ENCODE measurements around the gene EVC2.

The EVC2 gene

GRCh38 chr4:5734853-5735252 lies 26.5 kb upstream of the EVC2 start:
- DNase-seq, result no peak
- H3K79me2 ChIP-seq (ENCODE audit: low read length), result peaks cover 3% of the 10 kb centered on the region; the same call in 1 of the 2 replicates
- H3K4me2 ChIP-seq (ENCODE audit: low read depth, low read length), result no peak overlapping the region
- H3K4me3 ChIP-seq (ENCODE audit: low read length), result no peak overlapping the region
- no peak overlapping the region for H3K9ac ChIP-seq (ENCODE audit: low read length)
- H3K9me3 ChIP-seq (replicated peaks; ENCODE audit: insufficient read depth, low read length), result no peaks in the 10 kb centered on the region
- no peaks in the 10 kb centered on the region; the same call in 1 of the 2 replicates for H3K36me3 ChIP-seq (replicated peaks; ENCODE audit: insufficient read depth, low read length)
- H3K9me2 ChIP-seq (replicated peaks; ENCODE audit: insufficient read depth, low read length), result no peaks in the 10 kb centered on the region
- no peak overlapping the region for H2AFZ ChIP-seq (ENCODE audit: low read length)
- no peaks in the 10 kb centered on the region for H3K27me3 ChIP-seq (replicated peaks; ENCODE audit: insufficient read depth, low read length)
- no peaks in the 10 kb centered on the region for H4K20me1 ChIP-seq (ENCODE audit: insufficient read depth, low read length)
- no peak overlapping the region for H3K27ac ChIP-seq (ENCODE audit: low read length)
- no peaks in the 10 kb centered on the region for H3K4me1 ChIP-seq (ENCODE audit: low read length)
- TF ChIP-seq CTCF (IDR thresholded peaks at IDR 0.05; ENCODE audit: low read length) (no peak), EZH2 (optimal IDR thresholded peaks at IDR 0.05; ENCODE audit: low read depth, low read length) (no peak), EZH2phosphoT487 (IDR thresholded peaks at IDR 0.05; ENCODE audit: low read length) (no peak)
- H3F3A ChIP-seq (ENCODE audit: insufficient read depth, low read length), result no peaks in the 10 kb centered on the region

- H3F3A ChIP-seq (ENCODE audit: insufficient read depth, low read length), result no peaks in the 10 kb centered on the region
- H3K9me2 ChIP-seq (replicated peaks; ENCODE audit: insufficient read depth, low read length), result no peaks in the 10 kb centered on the region
- no peaks in the 10 kb centered on the region for H3K27me3 ChIP-seq (replicated peaks; ENCODE audit: insufficient read depth, low read length)
- no peaks in the 10 kb centered on the region for H3K9me3 ChIP-seq (replicated peaks; ENCODE audit: insufficient read depth, low read length)
- DNase-seq, result no peak
- H3K27ac ChIP-seq (ENCODE audit: low read length), result no peak overlapping the region
- H3K4me2 ChIP-seq (ENCODE audit: low read depth, low read length), result no peak overlapping the region
- H3K4me1 ChIP-seq (ENCODE audit: low read length), result no peaks in the 10 kb centered on the region
- H2AFZ ChIP-seq (ENCODE audit: low read length), result no peak overlapping the region
- H3K4me3 ChIP-seq (ENCODE audit: low read length), result no peak overlapping the region
- no peak overlapping the region for H3K9ac ChIP-seq (ENCODE audit: low read length)
- TF ChIP-seq CTCF (IDR thresholded peaks at IDR 0.05; ENCODE audit: low read length) (no peak), EZH2 (optimal IDR thresholded peaks at IDR 0.05; ENCODE audit: low read depth, low read length) (no peak), EZH2phosphoT487 (IDR thresholded peaks at IDR 0.05; ENCODE audit: low read length) (no peak)
- H3K79me2 ChIP-seq (ENCODE audit: low read length), result peaks cover 18% of the 10 kb centered on the region
- no peaks in the 10 kb centered on the region for H3K36me3 ChIP-seq (replicated peaks; ENCODE audit: insufficient read depth, low read length)
- H4K20me1 ChIP-seq (ENCODE audit: insufficient read depth, low read length), result no peaks in the 10 kb centered on the region
Observed at GRCh38 chr4:5732158-5732557, 23.8 kb upstream of the EVC2 start.

GRCh38 chr4:5730993-5731990 lies 22.9 kb upstream of the EVC2 start:
- Histone ChIP-seq H3F3A (ENCODE audit: insufficient read depth, low read length) (no peaks in the 10 kb centered on the region), H3K4me2 (ENCODE audit: low read depth, low read length) (no peak overlapping the region), H3K4me1 (ENCODE audit: low read length) (no peaks in the 10 kb centered on the region), H2AFZ (ENCODE audit: low read length) (no peak overlapping the region), H3K4me3 (ENCODE audit: low read length) (no peak overlapping the region), H3K9ac (ENCODE audit: low read length) (no peak overlapping the region), H3K79me2 (ENCODE audit: low read length) (peaks cover 19% of the 10 kb centered on the region), H3K36me3 (replicated peaks; ENCODE audit: insufficient read depth, low read length) (no peaks in the 10 kb centered on the region), H3K27ac (ENCODE audit: low read length) (no peak overlapping the region), H3K27me3 (replicated peaks; ENCODE audit: insufficient read depth, low read length) (no peaks in the 10 kb centered on the region), H3K9me2 (replicated peaks; ENCODE audit: insufficient read depth, low read length) (no peaks in the 10 kb centered on the region), H3K9me3 (replicated peaks; ENCODE audit: insufficient read depth, low read length) (no peaks in the 10 kb centered on the region), H4K20me1 (ENCODE audit: insufficient read depth, low read length) (no peaks in the 10 kb centered on the region)
- no peak for DNase-seq
- TF ChIP-seq EZH2 (optimal IDR thresholded peaks at IDR 0.05; ENCODE audit: low read depth, low read length) (no peak), EZH2phosphoT487 (IDR thresholded peaks at IDR 0.05; ENCODE audit: low read length) (no peak), CTCF (IDR thresholded peaks at IDR 0.05; ENCODE audit: low read length) (no peak)

Measured in MM.1S (cell line).